ENCODE results near the gene ECE1.

The ECE1 gene

GRCh38 chr1:21280011-21280471, 10.2 kb downstream of the ECE1 start:
- H3K36me3 ChIP-seq (ENCODE audit: insufficient read depth, low read length) = peaks cover 8% of the 10 kb centered on the region; the same call in 1 of the 2 replicates
- no peak for TF ChIP-seq CTCF (IDR thresholded peaks at IDR 0.05; ENCODE audit: low read length)
- TF ChIP-seq EZH2 (IDR thresholded peaks at IDR 0.05; ENCODE audit: borderline replicate concordance, low read length) = no peak
- H3F3A ChIP-seq (ENCODE audit: insufficient read depth, low read length) = no peaks in the 10 kb centered on the region
- no peak overlapping the region for H3K4me2 ChIP-seq (ENCODE audit: low read length)
- no peaks in the 10 kb centered on the region for H3K27me3 ChIP-seq (ENCODE audit: insufficient read depth, low read length)
- H3K9ac ChIP-seq (ENCODE audit: low read length) = no peak overlapping the region
- peaks cover 6% of the 10 kb centered on the region for H3K4me1 ChIP-seq (ENCODE audit: insufficient read depth, low read length, severe bottlenecking)
- no peaks in the 10 kb centered on the region for H3K9me2 ChIP-seq (ENCODE audit: low read depth, low read length)
- no peaks in the 10 kb centered on the region for H4K20me1 ChIP-seq (ENCODE audit: insufficient read depth, low read length)
- H3K79me2 ChIP-seq (ENCODE audit: insufficient read depth, low read length) = no peaks in the 10 kb centered on the region
- H3K4me3 ChIP-seq (ENCODE audit: low read depth, low read length, poor library complexity, severe bottlenecking) = no peak overlapping the region
- H3K27ac ChIP-seq (ENCODE audit: low read depth, low read length, poor library complexity, severe bottlenecking) = no peak overlapping the region
- no peaks in the 10 kb centered on the region for H3K9me3 ChIP-seq (ENCODE audit: low read length)
- H2AFZ ChIP-seq (ENCODE audit: low read length) = no peak overlapping the region

GRCh38 chr1:21278860-21279845, 11.1 kb downstream of the ECE1 start:
- Histone ChIP-seq H3K4me1 (ENCODE audit: insufficient read depth, low read length, severe bottlenecking) (no peaks in the 10 kb centered on the region), H3K4me2 (ENCODE audit: low read length) (no peak overlapping the region), H3F3A (ENCODE audit: insufficient read depth, low read length) (no peaks in the 10 kb centered on the region), H3K79me2 (ENCODE audit: insufficient read depth, low read length) (no peaks in the 10 kb centered on the region), H3K27ac (ENCODE audit: low read depth, low read length, poor library complexity, severe bottlenecking) (no peak overlapping the region), H3K9me3 (ENCODE audit: low read length) (no peaks in the 10 kb centered on the region), H2AFZ (ENCODE audit: low read length) (no peak overlapping the region), H3K4me3 (ENCODE audit: low read depth, low read length, poor library complexity, severe bottlenecking) (no peak overlapping the region), H3K9ac (ENCODE audit: low read length) (no peak overlapping the region), H3K27me3 (ENCODE audit: insufficient read depth, low read length) (no peaks in the 10 kb centered on the region), H4K20me1 (ENCODE audit: insufficient read depth, low read length) (no peaks in the 10 kb centered on the region), H3K9me2 (ENCODE audit: low read depth, low read length) (no peaks in the 10 kb centered on the region), H3K36me3 (ENCODE audit: insufficient read depth, low read length) (peaks cover 8% of the 10 kb centered on the region; the same call in 1 of the 2 replicates)
- TF ChIP-seq EZH2 (IDR thresholded peaks at IDR 0.05; ENCODE audit: borderline replicate concordance, low read length) = no peak

- no peaks in the 10 kb centered on the region for H3K9me3 ChIP-seq (ENCODE audit: low read length)
- no peak overlapping the region for H3K27ac ChIP-seq (ENCODE audit: low read depth, low read length, poor library complexity, severe bottlenecking)
- H4K20me1 ChIP-seq (ENCODE audit: insufficient read depth, low read length) = no peaks in the 10 kb centered on the region
- peaks cover 8% of the 10 kb centered on the region; the same call in 1 of the 2 replicates for H3K36me3 ChIP-seq (ENCODE audit: insufficient read depth, low read length)
- no peaks in the 10 kb centered on the region for H3K4me1 ChIP-seq (ENCODE audit: insufficient read depth, low read length, severe bottlenecking)
- H3K79me2 ChIP-seq (ENCODE audit: insufficient read depth, low read length) = no peaks in the 10 kb centered on the region
- H3K4me3 ChIP-seq (ENCODE audit: low read depth, low read length, poor library complexity, severe bottlenecking) = no peak overlapping the region
- no peak overlapping the region for H3K4me2 ChIP-seq (ENCODE audit: low read length)
- H3K9me2 ChIP-seq (ENCODE audit: low read depth, low read length) = no peaks in the 10 kb centered on the region
- no peaks in the 10 kb centered on the region for H3F3A ChIP-seq (ENCODE audit: insufficient read depth, low read length)
- TF ChIP-seq CTCF (IDR thresholded peaks at IDR 0.05; ENCODE audit: low read length) (no peak), EZH2 (IDR thresholded peaks at IDR 0.05; ENCODE audit: borderline replicate concordance, low read length) (no peak)
- H3K27me3 ChIP-seq (ENCODE audit: insufficient read depth, low read length) = no peaks in the 10 kb centered on the region
- H2AFZ ChIP-seq (ENCODE audit: low read length) = no peak overlapping the region
- no peak overlapping the region for H3K9ac ChIP-seq (ENCODE audit: low read length)
Observed at GRCh38 chr1:21278208-21278859, 11.9 kb downstream of the ECE1 start.
